Stimulated activated CD8-positive, alpha-beta memory T cell treated with anti-CD3 and anti-CD28 coated beads, Interleukin-15, amount 100 ng/mL, for 1 hour (primary cell): ENCODE results near the gene CDK3.
"Not testable (repeated sequence)": the region's sequence is repeated elsewhere in the genome, so short reads cannot be mapped to it uniquely, and the experiment has no call there.

Source experiments
- DNase-seq: peaks from one replicate; pipeline ENCODE4 v3.0.0-alpha.2; 2020; ENCODE audit warnings: low read depth

CDK3 gene

GRCh38 chr17:76039121-76039520, 38.5 kb downstream of the CDK3 start:
- no peak for DNase-seq

DNA sequence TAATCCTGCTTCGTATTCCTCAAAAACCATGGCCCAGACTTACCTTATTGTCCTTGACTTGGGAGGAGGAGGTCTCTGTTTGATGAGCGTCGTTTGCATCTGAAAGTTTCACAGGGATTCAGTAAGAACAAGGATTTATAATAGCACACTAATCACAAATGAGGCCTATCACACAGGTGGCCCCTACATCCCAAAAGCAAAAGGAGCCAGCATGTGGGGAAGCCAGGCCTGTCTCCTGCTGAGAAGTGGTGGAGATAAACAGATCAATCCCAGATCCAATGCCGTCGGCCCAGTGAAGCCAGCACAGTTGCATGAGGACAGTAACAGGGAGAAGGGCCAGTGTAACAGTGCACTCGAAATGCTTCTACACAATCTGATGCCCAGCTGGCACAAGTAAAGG, 39.7 kb downstream of the CDK3 start:
- DNase-seq, result no peak

DNA sequence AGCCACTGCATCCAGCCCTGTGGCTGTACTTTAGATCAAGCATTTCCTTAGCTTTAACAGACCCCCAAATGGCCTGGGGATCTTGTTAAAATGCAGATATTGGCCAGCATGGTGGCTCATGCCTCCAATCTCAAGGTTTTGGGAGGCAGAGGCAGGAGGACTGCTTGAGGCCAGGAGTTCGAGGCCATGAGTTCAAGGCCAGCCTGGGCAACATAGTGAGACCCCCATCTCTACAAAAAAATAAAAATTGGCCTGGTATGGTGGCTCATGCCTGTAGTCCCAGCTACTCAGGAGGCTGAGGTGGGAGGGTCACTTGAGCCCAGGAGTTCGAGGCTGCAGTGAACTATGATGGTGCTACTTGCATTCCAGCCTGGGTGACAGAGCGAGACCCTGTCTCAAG, 42.2 kb downstream of the CDK3 start:
- DNase-seq, result not testable (repeated sequence)

- DNase-seq, result not testable (repeated sequence)
Observed at GRCh38 chr17:76044475-76045007, 43.9 kb downstream of the CDK3 start.

DNA sequence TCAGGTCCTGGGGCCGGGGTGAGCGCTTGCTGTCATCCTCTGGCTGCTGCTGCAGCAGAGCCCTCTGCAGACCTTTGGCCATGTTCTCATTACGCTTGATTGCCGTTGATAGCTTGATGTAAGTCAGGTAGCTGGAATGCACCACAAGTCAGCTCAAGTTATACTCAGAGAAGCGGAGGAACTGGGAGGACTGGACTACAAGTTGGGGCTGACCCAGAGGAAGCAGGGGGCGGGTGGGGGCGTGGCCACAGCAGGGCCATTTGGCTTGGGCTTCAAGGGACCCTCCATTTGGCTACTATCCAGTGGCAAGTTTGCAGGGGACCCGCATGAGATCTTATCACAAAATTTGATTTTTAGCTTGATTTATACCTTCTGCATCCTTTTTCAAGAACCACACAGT, 45.4 kb downstream of the CDK3 start:
- DNase-seq, result no peak

DNA sequence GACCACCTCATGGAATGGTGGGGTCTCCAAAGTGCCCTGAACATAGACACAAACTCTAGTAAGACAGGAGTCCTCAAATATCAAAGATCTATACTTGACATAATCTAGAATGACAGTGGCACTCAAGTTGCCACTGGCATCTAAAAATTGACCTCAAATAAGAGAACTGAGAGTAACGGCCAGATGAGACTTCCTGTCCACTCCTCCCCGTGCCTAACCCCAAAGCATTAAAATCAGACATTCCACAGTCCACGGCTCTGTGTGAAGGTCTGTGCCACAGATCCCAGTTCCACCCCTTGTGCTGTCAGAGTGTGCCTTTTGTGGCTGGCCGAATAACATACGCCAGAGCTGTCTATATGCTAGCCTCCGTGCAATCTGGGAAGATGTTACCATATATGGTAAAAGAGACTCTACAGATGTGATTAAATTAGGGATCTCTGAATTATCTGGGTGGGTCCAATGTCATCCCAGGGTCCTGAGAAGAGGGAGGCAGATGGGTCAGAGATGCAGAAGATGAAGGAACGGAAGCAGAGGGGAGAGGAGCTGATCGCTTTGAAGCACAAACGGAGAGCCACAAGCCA, 47.5 kb downstream of the CDK3 start:
- no peak for DNase-seq

GRCh38 chr17:76048711-76049110, 48.1 kb downstream of the CDK3 start:
- DNase-seq, result no peak

GRCh38 chr17:76049239-76049638, 48.6 kb downstream of the CDK3 start:
- DNase-seq, result no peak

GRCh38 chr17:76049836-76050537, 49.3 kb downstream of the CDK3 start:
- DNase-seq, result no peak

DNA sequence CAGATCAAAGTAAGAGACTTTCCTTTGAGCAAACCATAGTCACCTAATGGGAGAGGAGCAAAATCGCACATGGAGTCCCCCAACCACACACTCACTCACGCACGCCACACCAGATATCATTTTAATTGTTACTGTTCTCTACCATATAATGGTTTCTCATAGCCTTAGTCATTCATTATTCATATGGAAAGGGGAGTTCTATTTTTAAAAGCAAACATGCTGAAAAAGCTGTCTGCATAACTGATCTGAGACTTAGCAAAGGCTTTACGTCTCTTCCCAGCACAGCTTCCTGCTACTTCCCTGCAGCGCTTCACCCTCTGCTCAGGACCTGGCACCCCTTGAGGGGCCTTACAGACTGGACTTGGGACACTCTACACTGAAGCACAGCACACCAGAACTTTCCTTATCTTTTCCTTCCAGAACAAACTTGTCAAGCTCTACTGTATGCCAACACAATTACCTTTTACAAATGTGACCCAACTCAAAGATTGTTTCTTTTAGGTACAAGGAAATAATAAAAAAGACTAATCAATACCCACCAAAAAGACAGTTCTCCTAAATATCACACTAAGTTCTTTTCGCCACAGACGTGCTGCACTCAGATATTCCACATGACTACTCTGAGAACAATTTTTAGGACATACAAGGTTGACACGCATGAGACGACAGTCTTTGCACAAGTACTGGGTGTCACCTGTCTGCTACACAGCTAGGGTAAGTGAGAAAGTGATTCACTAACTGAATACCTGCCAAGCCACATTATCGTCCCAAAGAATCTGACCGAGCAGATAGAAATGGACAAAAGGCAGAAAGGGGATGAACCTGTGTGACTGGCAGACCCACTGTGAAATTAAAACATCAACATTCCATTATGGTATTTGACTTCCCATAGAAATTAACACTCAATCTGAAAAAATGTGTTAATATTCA, 50.1 kb downstream of the CDK3 start:
- DNase-seq, result no peak

DNA sequence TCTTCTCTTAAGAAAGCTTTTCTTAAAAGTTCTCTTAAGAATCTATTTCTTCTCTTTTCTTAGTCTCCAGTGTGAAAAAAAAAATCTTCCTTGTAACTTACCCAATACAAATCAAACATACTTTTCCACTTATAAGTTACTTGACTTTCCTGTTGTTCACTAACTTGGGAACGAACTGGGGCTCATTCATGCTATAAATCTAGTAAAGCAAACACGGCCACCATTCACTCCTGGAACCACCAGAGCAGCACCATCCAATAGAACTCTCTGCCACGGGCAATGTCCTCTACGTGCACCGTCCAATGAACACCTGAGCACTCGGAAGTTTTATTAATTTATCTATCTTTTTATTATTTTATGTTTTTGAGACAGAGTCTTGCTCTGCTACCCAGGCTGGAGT, 50.9 kb downstream of the CDK3 start:
- no peak for DNase-seq

GRCh38 chr17:76053246-76054111, 52.8 kb downstream of the CDK3 start:
- DNase-seq, result no peak

DNA sequence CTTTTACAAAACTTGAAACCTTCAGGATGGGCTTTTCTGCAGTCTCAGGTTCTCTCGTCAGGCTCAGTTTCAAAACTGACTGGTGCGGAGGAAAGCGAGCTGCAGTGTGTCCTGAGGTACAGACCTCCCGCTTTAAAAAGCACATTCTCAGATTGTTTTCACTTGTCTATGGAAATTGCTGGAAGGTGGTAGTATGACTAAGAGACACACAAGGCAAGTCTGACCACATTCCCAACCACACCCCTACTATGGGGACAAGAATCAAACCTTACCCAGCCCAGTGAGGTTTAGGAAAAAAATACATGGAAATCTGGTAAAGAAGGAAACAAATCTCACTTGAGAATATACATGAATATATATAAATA, 53.4 kb downstream of the CDK3 start:
- no peak for DNase-seq
